Glomerular endothelial cell (primary cell): Measurements from ENCODE around the gene PHKG1. TPM values are rescaled to one million over a fixed set of nuclear protein-coding genes. Genes with fewer than 3 reads are reported as not detected.
"Not testable (repeated sequence)": the region's sequence is repeated elsewhere in the genome, so short reads cannot be mapped to it uniquely, and the experiment has no call there.

Experiments used
- DNase-seq: peaks from one replicate; pipeline ENCODE4 v3.0.0-alpha.2; 2011; ENCODE audit warnings: low read depth, low spot score; ENCODE audit errors: extremely low read depth
- total RNA-seq: library from RNA; depleted of rRNA; stranded (reverse); fragments of >200 nt; gene quantifications from 2 replicates; pipeline ENCODE4 v1.2.3, GENCODE V29; 2015

Gene PHKG1
- total RNA-seq: 0.10 and 0.35 TPM in 2 replicates

DNA sequence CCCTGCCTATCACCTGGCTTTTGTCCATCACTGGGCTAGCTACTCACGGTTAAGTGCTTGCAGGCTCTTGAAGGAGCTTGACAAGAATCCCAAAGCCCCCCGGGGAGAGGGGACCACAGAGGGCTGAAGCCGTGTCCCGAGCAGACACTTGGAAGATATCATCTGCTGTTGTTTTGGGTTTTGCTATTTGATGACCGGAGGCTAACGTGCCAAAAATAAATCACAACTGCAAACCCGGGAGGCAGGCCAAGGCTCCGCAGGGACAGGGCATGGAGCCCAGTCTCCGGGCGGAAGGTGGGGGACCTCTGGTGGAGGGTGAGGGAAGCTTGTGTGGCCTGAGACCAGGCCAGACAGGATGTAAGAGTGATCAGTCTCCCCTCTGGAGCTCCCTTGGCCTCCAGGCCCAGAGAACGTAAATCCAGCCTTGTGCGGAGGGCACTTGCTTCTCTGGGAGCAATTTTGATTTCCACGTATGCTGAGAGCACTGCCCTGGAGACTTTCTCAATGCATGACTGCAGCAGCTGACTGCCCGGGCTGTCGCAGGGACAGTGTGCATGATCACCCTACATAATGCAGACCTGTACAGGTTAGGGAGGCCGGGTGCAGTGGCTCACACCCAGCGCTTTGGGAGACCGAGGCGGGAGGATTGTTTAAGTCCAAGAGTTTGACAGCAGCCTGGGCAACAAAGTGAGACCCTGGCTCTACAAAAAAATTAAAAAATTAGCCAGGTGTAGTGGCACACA is at the start of gene PHKG1:
Gene PHKG1 (minus strand): TSS at position 164 of the 743 bp plus-strand sequence. CDS start 4,011 bp downstream, outside the sequence.
- no peak for DNase-seq

DNA sequence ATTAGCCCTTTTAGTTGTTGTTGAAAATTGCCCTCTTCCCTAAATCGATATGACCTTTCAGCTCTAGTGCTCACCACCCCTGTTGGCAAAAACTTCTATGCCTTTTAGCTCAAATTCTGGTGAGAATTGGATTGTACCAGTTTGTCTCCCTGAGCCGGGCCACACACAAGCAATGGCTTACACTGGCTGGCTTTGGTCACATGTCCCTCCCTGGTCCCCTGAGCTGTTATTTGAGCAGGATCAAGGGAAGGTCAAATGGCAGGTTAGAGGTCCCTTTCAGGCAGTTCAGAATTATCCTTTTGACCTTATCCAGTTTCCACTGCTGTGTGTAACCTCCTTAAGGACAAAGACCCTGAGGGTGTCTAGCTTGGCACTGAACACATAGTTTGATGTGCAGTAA is 38.3 kb upstream of the PHKG1 start:
- DNase-seq: not testable (repeated sequence)

DNA sequence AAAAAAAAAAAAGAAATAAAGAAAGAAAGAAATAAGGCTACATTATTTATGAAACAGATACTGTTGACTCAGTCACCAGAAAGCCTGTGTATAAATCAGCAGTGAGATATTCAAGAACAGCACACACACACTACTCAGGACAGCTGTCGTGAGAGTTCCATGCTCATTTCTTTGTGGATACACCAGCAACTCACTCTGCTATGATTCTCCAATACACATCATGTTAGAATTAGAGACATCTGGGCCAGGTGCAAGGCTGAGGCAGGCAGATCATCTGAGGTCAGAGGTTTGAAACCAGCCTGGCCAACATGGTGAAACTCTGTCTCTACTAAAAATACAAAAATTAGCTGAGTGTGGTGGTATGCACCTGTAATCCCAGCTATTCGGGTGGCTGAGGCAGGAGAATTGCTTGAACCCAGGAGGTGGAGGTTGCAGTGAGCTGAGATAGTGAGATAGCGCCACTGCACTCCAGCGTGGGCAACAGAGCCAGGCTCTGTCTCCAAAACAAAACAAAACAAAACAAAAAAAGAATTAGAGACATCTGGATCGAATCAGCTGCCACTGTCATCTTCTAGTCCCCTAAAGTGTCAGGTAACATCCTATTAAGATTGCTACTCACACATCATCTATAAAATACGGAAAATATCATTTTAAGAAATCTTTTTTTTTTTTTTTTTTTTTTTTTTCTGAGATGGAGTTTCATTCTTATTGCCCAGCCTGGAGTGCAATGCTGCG is 34.7 kb upstream of the PHKG1 start:
- DNase-seq: no peak

DNA sequence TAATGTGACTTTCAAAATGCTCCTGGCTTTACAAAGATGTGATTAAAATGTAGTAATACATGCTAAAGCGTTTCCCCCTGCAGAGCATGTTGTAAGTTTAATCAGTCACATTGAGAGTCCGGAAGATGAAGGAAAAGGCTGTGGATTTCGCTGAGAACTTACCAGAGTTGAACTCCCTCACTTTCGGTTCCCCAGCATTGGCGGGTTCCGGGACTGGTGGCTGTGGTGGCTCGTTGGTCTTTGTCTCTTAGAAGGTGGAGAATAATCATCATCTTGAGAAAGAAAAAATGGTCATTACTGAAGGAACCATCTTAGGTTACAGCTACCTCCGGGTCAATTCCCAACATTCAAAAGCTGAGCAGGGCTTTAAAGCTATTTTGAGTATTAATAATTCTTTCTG is 33.1 kb upstream of the PHKG1 start:
- no peak for DNase-seq

DNA sequence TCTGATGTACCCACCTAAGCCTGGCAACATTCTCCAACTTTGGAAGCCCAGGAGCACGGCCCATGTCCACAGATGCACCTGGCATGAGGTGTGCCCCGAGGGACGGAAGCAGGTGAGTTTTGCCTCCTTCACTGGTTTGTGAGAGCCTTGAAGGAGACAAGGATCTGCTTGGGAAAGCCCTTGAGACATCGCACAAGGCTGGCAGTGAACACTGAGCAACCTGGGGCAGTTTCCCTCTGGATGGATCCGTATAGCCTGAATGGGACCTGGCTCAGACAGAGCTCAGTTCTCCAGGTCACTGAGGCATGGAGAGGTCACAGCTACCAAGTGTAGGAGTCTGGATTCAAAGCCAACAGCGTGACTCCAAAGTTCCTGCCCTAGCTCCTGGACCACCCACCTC is 32.2 kb upstream of the PHKG1 start:
- DNase-seq: no peak

DNA sequence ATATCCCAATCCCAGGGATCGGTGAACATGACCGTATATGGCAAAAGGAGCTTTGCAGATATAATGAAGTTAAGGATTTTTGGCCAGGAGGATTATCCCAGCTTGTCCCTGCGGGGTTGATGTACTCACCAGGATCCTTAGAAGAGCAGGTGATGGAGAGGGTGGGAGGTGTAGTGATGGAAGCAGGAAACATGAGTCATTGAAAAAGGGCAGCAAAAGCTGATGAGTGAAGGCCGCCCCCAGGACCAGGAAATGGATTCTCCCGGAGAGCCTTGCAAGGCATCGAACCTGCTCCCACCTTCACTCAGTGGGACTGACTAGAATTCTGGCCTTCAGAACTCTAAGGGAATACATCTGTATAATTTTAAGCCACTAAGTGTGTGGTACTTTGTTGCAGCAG is 28.7 kb upstream of the PHKG1 start:
- no peak for DNase-seq

DNA sequence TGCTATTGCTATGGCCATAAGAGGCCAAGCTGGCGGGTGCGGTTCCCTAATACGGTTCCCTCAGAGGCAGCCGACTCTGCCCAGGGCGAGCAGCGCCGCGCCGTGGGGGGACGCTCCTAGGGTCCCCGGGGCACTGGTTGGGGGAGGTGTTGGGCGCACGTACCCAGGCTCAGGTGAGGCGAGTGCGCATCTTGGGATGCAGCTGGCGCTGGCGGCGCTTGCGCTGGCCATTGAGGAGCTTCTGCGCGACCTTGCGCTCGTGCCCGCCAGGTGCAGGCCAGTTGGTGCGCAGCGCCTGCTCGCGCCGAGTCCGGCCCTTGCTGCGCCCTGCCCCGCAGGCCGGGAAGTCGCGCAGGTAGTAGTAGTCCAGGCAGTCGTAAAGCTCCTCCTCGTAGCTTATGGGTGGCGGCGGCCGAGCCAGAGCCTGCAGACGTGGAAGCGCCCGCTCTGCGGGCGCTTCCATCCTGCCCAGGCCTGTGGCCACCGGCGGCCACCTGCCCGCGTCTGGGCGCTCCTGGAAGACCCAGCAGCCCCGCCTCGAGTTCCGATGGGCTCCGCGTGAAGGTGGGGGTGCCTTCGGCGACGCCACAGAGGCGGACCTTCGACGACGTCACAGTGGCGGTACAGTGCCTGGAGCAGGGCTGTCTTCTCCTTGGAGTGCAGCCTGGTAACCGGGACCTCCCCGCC is 23.2 kb upstream of the PHKG1 start, which contains the start of gene NUPR2:
Gene NUPR2 (minus strand): TSS at position 566 of the 687 bp plus-strand sequence. CDS start 103 bp downstream, at position 463.
- DNase-seq: no peak

DNA sequence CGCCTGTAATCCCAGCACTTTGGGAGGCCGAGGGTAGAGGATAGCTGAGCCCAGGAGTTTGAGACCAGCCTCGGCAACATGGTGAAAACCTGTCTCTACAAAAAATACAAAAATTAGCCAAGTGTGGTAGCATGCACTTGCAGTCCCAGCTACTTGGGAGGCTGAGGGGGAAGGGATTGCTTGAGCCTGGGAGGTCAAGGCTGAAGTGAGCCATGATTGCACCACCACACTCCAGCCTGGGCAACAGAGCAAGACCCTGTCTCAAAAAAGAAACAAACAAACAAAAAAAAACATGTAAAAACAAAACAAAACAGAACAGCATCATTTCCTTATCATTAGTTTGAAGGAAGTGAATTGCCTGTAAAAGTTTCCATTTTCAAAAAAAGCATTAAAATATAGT is 19.5 kb upstream of the PHKG1 start:
- not testable (repeated sequence) for DNase-seq

DNA sequence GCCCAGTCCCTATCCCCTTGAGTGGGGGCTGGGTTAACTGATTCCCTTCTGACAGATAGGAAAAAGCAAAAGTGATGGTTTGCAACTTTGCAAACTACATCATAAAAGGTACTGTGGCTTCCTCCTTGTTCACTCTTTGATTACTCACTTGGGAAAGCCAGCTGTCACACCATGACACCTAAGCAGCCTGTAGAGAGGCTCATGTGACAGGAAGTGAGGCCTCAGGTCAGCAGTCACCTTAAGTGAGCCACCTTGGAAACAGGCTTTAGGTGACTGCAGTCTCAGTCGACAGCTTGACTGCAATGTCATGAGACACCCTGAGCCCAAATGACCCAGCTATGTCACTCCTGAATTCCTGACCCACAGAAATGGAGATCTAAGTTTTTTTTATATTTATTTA is 17.9 kb upstream of the PHKG1 start:
- no peak for DNase-seq

DNA sequence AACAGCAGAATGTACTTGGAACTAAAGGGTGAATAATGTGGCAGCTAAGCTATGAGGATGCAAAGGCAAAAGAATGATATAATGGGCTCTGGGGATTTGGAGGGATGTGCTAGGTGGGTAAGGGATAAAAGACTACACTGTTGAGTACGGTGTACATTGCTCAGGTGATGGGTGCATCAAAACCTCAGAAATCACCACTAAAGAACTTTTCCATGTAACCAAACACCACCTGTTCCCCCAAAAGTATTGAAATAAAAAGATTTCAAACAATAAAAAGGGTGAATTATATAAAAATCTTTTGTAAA is 15.2 kb upstream of the PHKG1 start:
- DNase-seq: no peak

DNA sequence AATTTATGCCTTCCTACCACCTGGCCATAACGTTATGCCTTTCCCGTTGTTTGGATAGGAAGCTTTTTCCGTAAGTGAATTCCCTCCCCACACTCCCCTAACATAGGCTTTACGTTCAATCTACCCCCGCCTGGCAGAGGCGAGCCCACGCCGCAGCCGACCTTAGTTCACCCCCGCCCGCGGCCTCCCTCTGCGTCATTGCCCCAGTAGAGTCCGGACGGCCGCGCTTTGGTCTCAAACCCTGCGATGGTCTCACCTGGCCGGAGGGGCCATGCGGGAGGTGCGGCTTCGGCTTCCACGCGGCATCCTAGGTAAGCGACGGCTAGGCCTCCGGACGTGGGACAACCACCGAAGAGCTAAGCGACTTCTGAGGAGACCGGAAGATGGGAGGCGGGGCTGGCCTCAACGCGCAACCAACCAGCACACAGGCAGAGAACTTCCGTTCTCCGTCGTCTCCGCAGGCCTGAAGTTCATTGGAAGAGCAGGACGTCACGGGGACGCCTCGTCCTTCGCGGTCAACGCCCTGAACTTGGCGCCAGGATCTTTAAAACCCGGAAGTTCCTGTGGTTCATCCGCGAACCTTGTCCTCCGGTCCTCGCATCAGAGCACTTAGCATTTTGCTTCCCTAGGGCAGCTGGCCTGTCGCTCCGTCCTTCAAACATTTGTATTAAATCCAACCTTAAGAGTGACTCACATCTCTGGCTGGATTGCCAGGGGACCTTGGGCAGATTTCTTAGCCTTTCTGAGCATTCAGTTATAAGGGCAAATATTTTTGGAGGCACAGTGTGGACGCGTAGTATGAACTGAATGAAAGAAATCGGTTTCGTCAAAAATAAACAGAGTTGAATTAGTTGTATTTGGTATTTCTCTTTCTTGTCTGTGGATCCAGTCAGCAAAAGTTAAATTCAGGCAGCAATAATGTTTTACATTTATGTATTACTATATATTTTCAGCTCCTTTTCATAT is 13.6 kb upstream of the PHKG1 start, which contains the start of gene CHCHD2:
Gene CHCHD2 (minus strand): TSS at position 369 of the 966 bp plus-strand sequence. CDS start 63 bp downstream, at position 306.
- peak; percentile 92 for DNase-seq

DNA sequence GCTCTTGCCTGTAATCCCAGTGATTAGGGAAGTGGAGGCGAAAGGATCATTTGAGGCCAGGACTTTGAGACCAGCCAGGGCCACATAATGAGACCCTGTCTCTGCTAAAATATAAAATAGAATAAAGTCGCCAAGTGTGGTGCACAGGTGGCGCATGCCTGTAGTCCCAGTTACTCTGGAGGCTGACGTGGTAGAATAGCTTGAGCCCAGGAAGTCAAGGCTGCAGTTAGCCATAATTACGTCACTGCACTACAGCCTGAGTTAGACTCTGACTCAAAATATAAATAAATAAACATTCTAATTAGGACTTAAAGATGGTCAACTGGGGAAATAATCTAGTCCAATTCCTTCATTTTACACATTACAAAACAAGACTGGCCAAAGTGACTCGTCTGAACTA is 12.8 kb upstream of the PHKG1 start:
- peak; percentile 45 for DNase-seq

DNA sequence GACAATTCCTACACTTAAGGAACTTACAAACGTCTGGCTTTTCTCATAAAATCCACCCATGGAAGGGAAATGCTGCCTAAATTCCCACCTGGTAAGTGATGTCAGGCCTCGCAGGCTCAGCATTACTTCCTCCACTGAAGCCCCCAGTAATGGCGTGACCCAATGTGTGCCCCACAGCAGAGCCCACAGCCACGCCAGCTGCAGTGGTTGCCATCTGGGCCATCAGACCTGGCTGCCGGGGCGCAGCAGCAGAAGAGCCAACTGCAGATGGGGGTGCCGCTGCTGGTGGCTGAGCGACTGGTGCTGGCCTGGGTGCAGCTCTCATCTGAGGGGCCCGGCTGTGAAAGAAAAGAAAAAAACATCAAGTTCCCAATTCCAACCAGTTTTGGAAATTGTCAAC is 11.4 kb upstream of the PHKG1 start:
- DNase-seq: not testable (repeated sequence)

DNA sequence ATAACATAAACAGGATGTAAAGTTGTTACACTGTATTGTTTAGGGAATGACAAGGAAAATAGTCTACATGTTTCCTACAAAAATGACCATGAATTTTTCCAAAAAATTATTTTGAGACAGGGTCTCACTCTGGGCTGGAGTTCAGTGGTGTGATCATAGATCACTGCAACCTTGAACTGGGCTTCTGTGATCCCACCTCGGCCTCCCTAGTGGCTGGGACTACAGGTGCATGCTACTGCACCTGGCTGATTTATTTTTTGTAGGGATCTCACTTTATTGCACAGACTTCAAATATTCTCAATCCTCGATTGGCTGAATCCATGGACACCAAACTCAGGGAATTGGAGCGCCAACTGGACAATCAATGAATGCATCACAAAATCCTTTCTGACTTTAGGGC is 6.9 kb upstream of the PHKG1 start:
- no peak for DNase-seq

DNA sequence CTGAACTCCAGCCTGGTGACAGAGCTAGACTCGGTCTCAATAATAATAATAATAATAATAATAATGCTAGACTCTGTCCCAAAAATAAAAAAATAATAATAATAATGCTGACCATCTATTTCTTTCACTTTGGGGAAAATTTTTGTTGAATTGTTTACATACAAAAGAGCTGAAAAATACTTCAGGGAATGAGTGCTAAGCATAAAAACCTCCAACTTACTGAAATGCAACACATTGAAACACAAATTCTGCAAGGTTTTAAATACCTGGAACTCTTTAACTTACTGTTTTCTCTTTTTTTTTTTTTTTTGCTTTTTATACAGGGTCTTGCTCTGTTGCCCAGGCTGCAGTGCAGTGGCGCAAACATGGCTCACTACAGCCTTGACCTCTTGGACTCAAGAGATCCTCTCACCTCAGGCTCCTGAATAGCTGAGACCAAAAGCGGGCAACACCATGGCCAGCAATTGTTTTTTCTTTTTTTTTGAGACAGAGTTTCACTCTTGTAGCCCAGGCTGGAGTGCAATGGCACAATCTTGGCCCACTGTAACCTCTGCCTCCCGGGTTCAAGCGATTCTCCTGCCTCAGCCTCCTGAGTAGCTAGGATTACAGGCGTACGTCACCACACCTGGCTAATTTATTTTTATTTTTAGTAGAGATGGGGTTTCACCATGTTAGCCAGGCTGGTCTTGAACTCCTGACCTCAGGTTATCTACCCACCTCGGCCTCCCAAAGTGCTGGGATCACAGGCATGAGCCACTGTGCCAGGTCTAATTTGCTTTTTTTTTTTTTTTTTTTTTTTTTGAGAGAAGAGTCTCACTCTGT is 5.6 kb upstream of the PHKG1 start:
- not testable (repeated sequence) for DNase-seq

DNA sequence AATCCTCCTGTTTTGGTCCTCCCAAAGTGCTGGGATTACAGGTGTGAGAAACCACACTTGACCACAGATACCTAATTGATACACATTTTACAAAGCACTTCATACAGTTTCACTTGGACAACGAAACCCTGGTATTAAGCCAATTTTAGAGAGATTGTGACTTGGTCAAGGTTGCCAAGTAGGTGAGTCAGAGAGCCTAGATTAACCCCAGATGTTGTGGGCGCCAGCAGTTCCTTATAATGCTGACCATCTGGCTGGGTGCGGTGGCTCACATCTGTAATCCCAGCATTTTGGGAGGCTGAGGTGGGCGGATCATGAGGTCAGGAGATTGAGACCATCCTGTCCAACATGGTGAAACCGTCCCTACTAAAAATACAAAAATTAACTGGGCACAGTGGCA is 4.9 kb upstream of the PHKG1 start:
- no peak for DNase-seq

DNA sequence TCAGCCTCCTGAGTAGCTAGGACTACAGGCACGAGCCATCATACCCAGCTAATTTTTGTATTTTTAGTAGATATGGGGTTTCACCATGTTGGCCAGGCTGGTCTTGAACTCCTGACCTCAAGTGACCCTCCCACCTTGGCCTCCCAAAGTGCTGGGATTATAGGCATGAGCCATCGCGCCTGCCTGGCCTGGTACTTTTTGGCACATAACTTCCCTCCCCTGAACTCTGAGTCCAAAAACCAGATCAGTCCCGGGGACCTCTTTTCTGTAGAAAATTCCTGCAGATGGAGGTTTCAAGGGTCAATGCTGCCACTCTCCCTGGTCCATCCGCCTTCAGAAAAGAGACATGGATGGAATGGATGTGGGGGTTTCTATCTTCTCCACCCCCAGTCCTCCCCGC is 364 bp downstream of the PHKG1 start:
- not testable (repeated sequence) for DNase-seq

DNA sequence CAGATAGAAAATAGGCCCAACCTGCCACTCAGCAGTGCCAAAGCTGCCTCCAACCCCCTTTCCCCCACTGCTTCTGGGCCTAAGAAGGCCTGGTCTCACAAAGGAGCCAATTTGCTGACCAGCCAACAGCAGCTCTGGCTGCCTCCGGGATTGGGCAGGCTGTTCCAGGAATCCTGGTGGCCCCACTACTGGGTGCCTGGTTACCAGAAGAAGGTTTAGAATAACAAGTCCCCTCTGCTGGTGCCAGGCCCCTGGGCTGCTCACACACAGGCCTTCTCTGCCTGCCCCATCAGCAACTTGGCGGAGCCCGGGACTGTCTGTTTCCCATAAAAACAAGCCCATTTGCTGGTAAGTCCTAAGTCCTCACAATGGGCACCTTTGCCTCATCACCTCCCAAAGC is 1.2 kb downstream of the PHKG1 start:
- DNase-seq: no peak

DNA sequence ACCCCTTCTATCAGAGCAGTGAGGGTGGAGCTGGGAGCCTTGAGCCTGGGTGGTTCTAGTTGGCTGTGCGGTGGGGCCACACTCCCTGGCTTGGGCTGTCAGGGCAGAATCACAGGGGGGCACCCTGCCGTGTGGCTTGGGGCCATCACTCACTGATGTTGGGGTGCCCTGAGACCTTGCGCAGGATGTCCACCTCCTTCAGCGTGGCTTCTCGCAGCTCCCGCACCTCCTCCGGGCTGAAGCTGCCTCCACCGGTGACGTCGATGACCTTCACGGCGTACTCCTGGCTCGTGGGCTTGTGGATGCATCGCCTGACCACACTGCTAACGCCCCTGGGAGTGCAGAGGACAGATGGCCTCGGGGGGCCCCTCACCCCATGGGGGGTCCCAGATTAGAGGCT is 5.3 kb downstream of the PHKG1 start:
- no peak for DNase-seq

DNA sequence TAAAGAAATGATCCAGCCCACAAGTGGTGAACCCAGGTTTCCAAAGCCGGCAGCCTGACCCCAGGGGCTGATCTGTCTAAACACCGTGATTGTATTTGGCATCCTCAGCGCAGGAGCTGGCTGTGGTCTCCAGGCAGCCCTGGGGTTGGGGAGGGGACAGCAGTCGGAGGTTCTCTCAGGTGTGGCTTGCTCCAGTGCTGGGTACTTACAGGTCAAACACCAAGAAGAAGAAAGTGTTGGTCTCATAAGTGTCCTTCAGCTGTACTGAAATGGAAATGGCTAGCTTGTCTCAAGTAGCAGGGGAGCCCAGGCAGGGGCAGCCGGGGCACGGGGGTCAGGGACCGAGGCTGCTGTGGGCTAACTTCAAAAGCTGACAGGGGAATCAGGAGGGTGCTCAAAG is 6.0 kb downstream of the PHKG1 start:
- no peak for DNase-seq
